NCI-H1930 (cell line): Measurements from ENCODE around the gene APBA2.

Experiments
- DNase-seq, 2 experiments: peaks; one replicate each; lab custom pipeline; 2025; lab: John Stamatoyannopoulos, UW

APBA2 gene

GRCh38 chr15:28984421-28985315, 98.9 kb downstream of the APBA2 start:
- DNase-seq = no peak

DNA sequence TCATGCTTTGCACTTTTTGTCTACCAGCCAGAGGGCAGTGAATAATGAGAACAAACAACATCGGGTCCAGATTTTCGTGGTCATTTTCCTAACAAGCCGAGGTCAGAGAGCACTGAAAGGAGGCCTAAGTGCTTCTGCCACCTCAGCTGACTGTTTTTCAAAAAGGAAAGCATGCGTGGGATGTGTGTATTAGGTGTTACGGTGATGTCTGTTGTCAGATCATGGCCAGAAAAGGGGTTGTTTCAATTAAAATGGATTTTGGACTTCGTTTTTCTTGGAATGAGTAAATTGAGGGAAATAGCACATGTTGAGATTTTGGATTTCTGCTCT, 99.5 kb downstream of the APBA2 start:
- DNase-seq = no peak

- DNase-seq = no peak
These were observed 99.9 kb downstream of the APBA2 start for GRCh38 chr15:28985691-28986090.

DNA sequence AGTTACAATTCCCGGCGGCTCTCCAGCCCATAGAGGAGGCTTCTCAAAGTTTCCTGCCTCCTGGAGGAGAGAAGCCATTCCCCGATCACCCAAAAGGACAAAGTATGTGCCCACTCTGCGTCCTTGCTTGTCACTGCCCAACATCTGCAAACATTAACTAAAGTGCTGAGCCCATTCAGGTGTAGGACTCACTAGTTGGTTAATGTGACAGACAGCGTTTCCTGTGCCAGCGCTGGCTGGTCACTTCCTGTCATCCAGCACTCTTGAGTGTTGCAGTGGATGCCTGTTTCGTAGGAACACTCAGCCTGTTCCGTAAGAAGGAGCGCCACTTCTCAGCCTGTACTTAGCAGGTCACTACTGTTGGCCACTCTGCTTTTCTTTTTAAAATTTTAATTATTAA, 100.3 kb downstream of the APBA2 start:
- DNase-seq = no peak

DNA sequence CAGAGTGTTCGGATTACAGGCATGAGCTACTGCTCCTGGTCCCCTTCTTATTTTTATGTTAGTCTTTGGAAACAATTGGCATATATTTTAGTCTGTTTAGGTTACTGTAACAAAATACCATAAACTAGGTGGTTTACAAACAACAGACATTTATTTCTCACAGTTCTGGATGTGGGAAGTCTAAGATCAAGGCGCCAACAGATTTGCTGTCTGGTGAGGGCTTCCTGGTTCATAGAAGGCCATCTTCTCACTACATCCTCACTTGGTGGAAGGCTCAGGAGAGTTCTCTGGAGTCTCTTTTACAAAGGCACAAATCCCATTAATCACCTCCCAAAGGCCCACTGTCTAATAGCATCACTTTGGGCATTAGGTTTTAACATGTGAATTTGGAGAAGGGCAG, 101.0 kb downstream of the APBA2 start:
- no peak for DNase-seq

DNA sequence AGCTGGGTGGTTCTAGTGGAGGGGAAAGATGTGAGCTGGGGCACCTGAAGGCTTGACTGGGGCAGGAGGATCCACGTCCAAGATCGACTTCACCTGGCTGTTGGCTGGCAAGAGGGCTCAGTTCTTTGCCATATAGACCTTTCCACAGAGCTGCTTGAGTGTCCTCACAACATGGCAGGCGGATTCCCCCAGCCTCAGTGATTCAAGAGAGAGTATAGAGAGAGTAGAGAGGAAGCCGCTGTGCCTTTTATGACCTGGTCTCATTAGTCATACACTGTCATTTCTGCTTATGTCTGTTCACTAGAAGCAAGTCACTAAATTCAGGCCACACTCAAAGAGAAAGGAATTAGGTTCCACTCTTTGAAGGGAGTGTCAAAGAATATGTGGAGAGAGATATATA, 101.6 kb downstream of the APBA2 start:
- DNase-seq = no peak

DNA sequence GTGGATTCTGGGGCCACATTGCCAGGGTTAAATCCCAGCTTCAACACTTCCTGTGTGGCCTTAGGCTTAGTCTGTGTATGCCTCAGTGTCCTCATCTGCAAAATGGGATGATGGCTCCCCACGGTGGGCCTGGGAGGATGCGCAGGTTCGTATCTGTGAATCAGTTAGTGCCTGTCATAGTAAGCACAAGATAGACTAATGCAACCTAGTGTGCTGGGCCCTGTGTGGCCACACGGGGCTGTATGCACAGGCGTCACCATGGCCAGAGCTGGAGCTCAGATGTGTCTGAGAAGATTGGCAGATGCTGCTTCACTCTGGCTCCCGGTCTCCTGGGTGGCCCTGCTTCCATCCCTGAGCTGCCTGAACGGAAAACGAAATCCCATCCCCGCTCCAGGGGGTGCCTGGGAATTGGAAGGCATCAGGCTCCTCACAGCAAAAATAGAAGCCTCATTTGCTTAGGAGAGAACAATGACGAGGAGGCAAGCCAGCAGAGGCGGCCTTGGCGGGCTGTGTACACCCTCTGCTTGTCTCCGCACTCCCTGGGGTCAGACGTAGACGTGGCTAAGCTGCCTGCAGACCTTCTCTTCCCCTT, 103.6 kb downstream of the APBA2 start:
- no peak for DNase-seq

- no peak for DNase-seq
These were observed 104.1 kb downstream of the APBA2 start for GRCh38 chr15:28989896-28990295.

DNA sequence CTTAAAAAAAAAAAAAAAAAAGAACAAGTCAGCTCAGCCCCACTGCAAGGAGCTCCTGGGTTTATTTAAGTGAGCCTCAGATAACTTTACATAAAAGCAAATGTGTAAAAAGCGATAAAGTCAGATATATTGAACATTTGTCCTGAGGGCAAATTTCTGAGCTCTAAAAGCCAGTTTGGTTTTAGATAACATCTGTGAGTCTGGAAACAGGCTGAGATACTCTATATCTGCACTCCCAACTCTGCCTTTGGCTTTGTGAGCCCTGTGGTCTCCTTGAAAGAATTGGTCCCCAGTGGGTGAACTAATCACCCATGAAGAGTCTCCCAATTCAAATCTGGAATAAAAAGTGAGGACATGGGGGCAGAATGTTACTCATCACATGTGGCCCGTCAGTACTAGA, 104.6 kb downstream of the APBA2 start:
- no peak for DNase-seq

- no peak for DNase-seq
These were observed 105.7 kb downstream of the APBA2 start for GRCh38 chr15:28991236-28992171.

DNA sequence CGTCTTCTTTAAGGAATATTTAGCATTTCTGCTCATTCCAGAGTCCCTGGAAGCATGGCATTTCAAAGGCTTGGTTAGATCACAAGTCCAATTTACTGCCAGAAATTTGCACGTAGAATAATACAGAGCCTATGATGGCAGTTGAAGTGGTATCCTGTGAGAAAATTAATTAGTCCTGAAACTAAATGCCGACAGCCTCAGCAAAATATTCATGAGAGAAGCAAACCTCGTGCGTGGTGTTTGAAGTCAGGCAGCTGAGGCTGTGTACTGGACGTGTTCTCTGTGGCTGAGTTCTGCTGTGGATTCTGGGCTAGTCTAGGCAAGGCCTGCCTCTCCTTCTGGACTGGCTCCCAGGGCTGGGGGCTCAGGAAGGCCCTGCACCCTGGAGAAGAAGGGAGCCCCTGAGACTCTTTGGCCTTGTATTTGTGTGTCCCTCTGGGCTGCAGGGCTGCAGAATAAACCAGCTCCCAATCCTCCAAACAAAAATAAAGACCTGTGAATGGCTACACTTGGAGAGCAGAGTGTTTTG, 106.6 kb downstream of the APBA2 start:
- DNase-seq = no peak

DNA sequence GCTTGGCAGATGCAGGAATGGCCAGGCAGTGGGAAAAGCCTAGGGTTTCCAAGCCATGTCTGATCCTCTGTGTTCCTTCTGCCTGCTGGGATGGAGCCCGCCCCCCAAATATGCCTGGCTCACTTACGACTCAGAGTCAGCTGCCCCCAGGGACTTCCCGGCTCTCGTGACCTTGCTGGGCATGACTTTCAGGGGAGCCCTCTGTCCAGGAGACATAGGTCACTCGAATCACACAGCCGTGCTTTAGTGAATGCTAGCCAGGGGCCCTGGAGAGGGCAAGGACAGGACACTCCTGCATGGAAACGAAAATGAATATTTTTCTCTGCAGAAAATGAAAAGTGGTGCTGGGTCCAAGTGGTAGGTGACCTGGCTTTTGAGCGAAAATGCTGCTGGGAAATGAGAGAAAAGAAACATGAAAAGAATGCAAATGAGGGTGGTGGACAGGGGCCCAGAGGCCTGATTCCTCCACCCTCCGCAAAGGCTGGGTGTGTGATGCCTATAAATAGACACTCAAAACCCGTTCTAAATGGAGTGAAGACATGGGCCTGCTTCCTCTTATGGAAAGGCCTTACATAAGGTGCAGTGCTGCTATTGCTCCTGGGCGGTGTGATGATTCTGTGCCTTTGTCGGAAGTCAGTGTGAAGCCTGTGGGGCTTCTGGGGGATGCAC, 107.4 kb downstream of the APBA2 start:
- DNase-seq = no peak

DNA sequence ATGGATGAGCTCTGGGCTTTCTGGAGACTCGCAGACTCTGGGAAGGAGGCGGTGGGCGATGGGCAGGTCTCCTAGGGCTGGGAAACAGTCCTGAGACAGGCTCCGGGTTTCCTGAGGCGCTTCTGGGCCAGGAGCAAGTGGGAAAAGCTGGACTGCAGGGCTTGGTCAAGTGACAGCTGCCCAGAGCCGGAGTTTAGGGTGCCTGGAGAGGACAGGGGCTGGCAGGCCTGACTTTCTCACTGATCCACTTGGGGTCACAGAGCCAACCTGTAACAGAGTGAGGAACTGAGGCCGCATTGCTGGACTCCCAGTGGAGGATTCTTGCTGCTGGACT, 107.9 kb downstream of the APBA2 start:
- no peak for DNase-seq

DNA sequence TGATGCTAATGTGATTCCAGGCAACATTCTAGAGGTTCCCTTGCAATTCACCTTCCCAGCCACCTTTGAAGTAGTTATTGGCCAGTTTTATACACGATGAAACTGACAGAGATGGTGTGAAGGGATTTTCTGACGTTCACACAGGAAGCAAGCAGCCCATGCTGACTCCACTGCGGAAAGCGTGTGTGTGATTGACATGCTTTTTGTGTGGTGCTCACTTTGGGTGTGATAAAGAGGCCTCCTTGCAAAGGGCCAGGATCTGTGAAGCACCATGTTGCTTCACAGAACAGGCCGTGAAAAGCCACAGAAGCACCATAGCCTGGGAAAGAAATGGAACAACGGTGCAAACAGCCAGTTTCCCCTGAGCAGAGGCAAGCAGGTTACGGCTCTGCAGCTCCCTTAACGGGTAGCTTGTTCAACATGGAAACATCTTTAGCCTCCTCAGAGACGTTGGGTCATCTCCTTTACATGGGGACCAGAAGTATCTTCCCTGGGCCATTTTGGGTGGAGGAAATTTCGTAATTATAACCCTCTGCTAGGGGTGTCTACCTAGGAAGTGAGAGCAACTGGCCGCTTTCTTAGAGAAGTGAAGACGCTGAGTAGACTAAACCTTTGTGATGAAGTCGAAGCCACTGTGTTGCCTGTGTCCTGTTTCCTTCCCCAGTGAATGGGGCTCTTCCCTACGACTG, 108.5 kb downstream of the APBA2 start:
- no peak for DNase-seq

- DNase-seq = no peak
These were observed 109.2 kb downstream of the APBA2 start for GRCh38 chr15:28994831-28995596.

- no peak for DNase-seq
These were observed 109.9 kb downstream of the APBA2 start for GRCh38 chr15:28995705-28996104.

DNA sequence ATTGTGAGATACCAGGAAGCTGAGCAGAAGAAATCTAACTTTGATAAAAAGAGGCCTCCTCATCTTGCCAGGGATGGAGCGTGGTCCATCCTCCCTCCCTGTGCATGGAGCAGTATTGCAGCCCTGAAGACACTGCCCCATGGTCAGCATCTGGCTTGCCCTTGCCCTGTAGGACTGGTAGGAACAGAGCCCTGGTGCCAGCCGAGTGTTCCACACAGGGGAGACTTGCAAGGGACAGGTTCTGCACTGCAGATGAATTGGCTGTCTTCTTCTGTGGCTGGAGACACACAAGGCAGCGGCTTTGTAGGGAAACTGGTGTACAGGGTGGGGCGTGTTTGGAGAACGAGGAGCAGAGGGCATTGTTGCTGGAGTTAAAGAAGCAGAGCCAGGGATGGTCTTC, 110.5 kb downstream of the APBA2 start:
- no peak for DNase-seq

GRCh38 chr15:28996953-28997352, 111.2 kb downstream of the APBA2 start:
- DNase-seq = no peak

GRCh38 chr15:28997791-28998190, 112.0 kb downstream of the APBA2 start:
- no peak for DNase-seq

DNA sequence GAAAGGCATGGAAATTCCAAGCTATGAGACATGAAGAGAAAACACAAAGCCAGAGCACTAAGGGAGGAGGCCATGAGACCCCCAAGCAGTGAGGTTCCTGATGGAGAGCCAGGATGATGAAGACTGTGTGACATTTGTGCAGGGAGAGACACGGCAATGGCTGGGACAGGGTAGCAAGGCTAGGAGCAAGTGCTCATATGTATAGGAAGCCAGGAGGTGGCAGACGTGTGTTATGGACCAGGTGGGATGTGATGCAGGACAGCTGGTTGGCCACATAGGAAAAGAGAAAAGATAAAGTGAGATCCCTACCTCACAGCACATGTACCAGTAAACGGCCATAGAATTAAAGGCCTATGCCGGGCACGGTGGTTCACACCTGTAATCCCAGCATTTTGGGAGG, 112.7 kb downstream of the APBA2 start:
- DNase-seq = no peak
